22Rv1 (cell line): ENCODE measurements around the gene RXFP4.

Source experiments
- CTCF ChIP-seq: fragments of 450-650 bp; IDR thresholded peaks from 2 replicates; pipeline ENCODE4 v1.5.1; 2017; ENCODE audit warnings: mild to moderate bottlenecking
- ZFX ChIP-seq: fragments of 450-650 bp; IDR thresholded peaks from 2 replicates; pipeline ENCODE4 v1.6.1; 2017; ENCODE audit warnings: antibody characterized with exemption, borderline replicate concordance

- no peak for TF ChIP-seq CTCF
- no peak for TF ChIP-seq ZFX
Observed at GRCh38 chr1:155898888-155899287, 42.5 kb upstream of the RXFP4 start.
